GM18517 (cell line): ENCODE data around the gene GMPS.

Source experiments
- ATAC-seq: cut with Tn5 transposase; IDR thresholded peaks from one replicate; pipeline ENCODE4 v1.9.1; 2021; ENCODE audit warnings: mild to moderate bottlenecking, moderate library complexity; ENCODE audit not compliant: unreplicated experiment

GMPS gene

GRCh38 chr3:155991847-155992246, 121.4 kb downstream of the GMPS start:
- no peak for ATAC-seq
